ENCODE measurements around the gene DTX3.
"Not testable (repeated sequence)": the region's sequence is repeated elsewhere in the genome, so short reads cannot be mapped to it uniquely, and the experiment has no call there.

DTX3 gene

GRCh38 chr12:57604454-57604991 lies at the start of gene DTX3:
Gene DTX3, plus strand, starts transcription at chr12:57604824. Its CDS starts 1,694 bp downstream, at chr12:57606518.
- no peak for DNase-seq (ENCODE audit: low read depth in 2 of 2)

- DNase-seq (ENCODE audit: low read depth in 2 of 2), result no peak
Measured at GRCh38 chr12:57554897-57555296, 49.7 kb upstream of the DTX3 start.

- no peak for DNase-seq (ENCODE audit: low read depth in 2 of 2)
Measured at GRCh38 chr12:57558864-57559263, 45.8 kb upstream of the DTX3 start.

GRCh38 chr12:57560516-57560915 lies 44.1 kb upstream of the DTX3 start:
- DNase-seq (ENCODE audit: low read depth in 2 of 2), result no peak

GRCh38 chr12:57561117-57561516 lies 43.5 kb upstream of the DTX3 start:
- not testable (repeated sequence) for DNase-seq (ENCODE audit: low read depth in 2 of 2)

- DNase-seq (ENCODE audit: low read depth in 2 of 2), result no peak
Measured at GRCh38 chr12:57563358-57563757, 41.3 kb upstream of the DTX3 start.

GRCh38 chr12:57564178-57564740 lies 40.4 kb upstream of the DTX3 start:
- no peak for DNase-seq (ENCODE audit: low read depth in 2 of 2)

GRCh38 chr12:57568838-57569237 lies 35.8 kb upstream of the DTX3 start:
- no peak for DNase-seq (ENCODE audit: low read depth in 2 of 2)

GRCh38 chr12:57569858-57570257 lies 34.8 kb upstream of the DTX3 start:
- DNase-seq (ENCODE audit: low read depth in 2 of 2), result no peak

- not testable (repeated sequence) for DNase-seq (ENCODE audit: low read depth in 2 of 2)
Measured at GRCh38 chr12:57570438-57570837, 34.2 kb upstream of the DTX3 start.

- no peak for DNase-seq (ENCODE audit: low read depth in 2 of 2)
Measured at GRCh38 chr12:57571926-57572762, 32.5 kb upstream of the DTX3 start.

GRCh38 chr12:57574795-57575194 lies 29.8 kb upstream of the DTX3 start:
- DNase-seq (ENCODE audit: low read depth in 2 of 2), result no peak

GRCh38 chr12:57575771-57576612 lies 28.6 kb upstream of the DTX3 start:
- DNase-seq (ENCODE audit: low read depth in 2 of 2), result no peak

GRCh38 chr12:57576613-57577160 lies 27.9 kb upstream of the DTX3 start:
- DNase-seq (ENCODE audit: low read depth in 2 of 2), result no peak

GRCh38 chr12:57577981-57578758 lies 26.5 kb upstream of the DTX3 start:
- DNase-seq (ENCODE audit: low read depth in 2 of 2), result no peak

GRCh38 chr12:57579011-57579410 lies 25.6 kb upstream of the DTX3 start:
- DNase-seq (ENCODE audit: low read depth in 2 of 2), result no peak

- no peak for DNase-seq (ENCODE audit: low read depth in 2 of 2)
Measured at GRCh38 chr12:57579677-57580465, 24.8 kb upstream of the DTX3 start.

- DNase-seq (ENCODE audit: low read depth in 2 of 2), result no peak
Measured at GRCh38 chr12:57580466-57580795, 24.2 kb upstream of the DTX3 start.

GRCh38 chr12:57581802-57582201 lies 22.8 kb upstream of the DTX3 start:
- DNase-seq (ENCODE audit: low read depth in 2 of 2), result no peak

- no peak for DNase-seq (ENCODE audit: low read depth in 2 of 2)
Measured at GRCh38 chr12:57582440-57582839, 22.2 kb upstream of the DTX3 start.
